GM21576 (cell line): ENCODE data around the gene EYS.
A peak's percentile ranks its signal among the peaks of the same experiment; 100 is the strongest.
"Not testable (repeated sequence)": the region's sequence is repeated elsewhere in the genome, so short reads cannot be mapped to it uniquely, and the experiment has no call there.

Experiments
- ATAC-seq: cut with Tn5 transposase; IDR thresholded peaks from one replicate; pipeline ENCODE4 v1.9.1; 2021; ENCODE audit warnings: mild to moderate bottlenecking, moderate library complexity; ENCODE audit not compliant: unreplicated experiment

Gene EYS

GRCh38 chr6:63816982-63817436 is 1890.0 kb downstream of the EYS start:
- peak; percentile 46 for ATAC-seq

GRCh38 chr6:63816401-63816981 is 1890.5 kb downstream of the EYS start:
- ATAC-seq: no peak

GRCh38 chr6:63814459-63814858 is 1892.6 kb downstream of the EYS start:
- no peak for ATAC-seq

- no peak for ATAC-seq
Observed at GRCh38 chr6:63813566-63814120, 1893.4 kb downstream of the EYS start.

GRCh38 chr6:63808576-63808975 is 1898.5 kb downstream of the EYS start:
- ATAC-seq: no peak

- ATAC-seq: no peak
Observed at GRCh38 chr6:63807056-63807455, 1900.0 kb downstream of the EYS start.

GRCh38 chr6:63806573-63806913 is 1900.5 kb downstream of the EYS start:
- ATAC-seq: no peak

GRCh38 chr6:63805808-63806572 is 1901.0 kb downstream of the EYS start:
- ATAC-seq: no peak

GRCh38 chr6:63805345-63805744 is 1901.7 kb downstream of the EYS start:
- no peak for ATAC-seq

GRCh38 chr6:63804381-63804956 is 1902.6 kb downstream of the EYS start:
- ATAC-seq: no peak

- no peak for ATAC-seq
Observed at GRCh38 chr6:63803371-63803770, 1903.7 kb downstream of the EYS start.

GRCh38 chr6:63802606-63803206 is 1904.3 kb downstream of the EYS start:
- ATAC-seq: no peak

GRCh38 chr6:63800386-63800785 is 1906.6 kb downstream of the EYS start:
- ATAC-seq: not testable (repeated sequence)

GRCh38 chr6:63799813-63800212 is 1907.2 kb downstream of the EYS start:
- no peak for ATAC-seq

GRCh38 chr6:63799313-63799712 is 1907.7 kb downstream of the EYS start:
- ATAC-seq: no peak

- ATAC-seq: no peak
Observed at GRCh38 chr6:63798378-63798777, 1908.6 kb downstream of the EYS start.

- no peak for ATAC-seq
Observed at GRCh38 chr6:63797721-63798120, 1909.3 kb downstream of the EYS start.

GRCh38 chr6:63795826-63796225 is 1911.2 kb downstream of the EYS start:
- ATAC-seq: no peak

- ATAC-seq: no peak
Observed at GRCh38 chr6:63795006-63795405, 1912.0 kb downstream of the EYS start.

GRCh38 chr6:63793465-63794137 is 1913.4 kb downstream of the EYS start:
- no peak for ATAC-seq
